Epithelial cell of esophagus (primary cell): ENCODE measurements around the gene UBE2U.

Source experiments
- DNase-seq: peaks from one replicate; pipeline ENCODE4 v3.0.0; 2010; ENCODE audit warnings: low read depth
- H3K4me3 ChIP-seq: 2 replicates; pipeline ENCODE4 v1.5.1; 2011; ENCODE audit warnings: mild to moderate bottlenecking, low read length, control low read depth
- CTCF ChIP-seq: IDR thresholded peaks from 2 replicates; pipeline ENCODE4 v1.5.1; 2011; ENCODE audit warnings: low read depth, mild to moderate bottlenecking, low read length, control low read depth, inconsistent platforms; ENCODE audit not compliant: insufficient read depth; ENCODE audit errors: missing control alignments

The UBE2U gene

GRCh38 chr1:64203420-64203819 lies at the start of gene UBE2U:
Gene UBE2U (plus strand): TSS chr1:64203623. CDS start chr1:64204051, 428 bp downstream.
- no peak for DNase-seq
- H3K4me3 ChIP-seq = no peak within 1 kb of the TSS
- TF ChIP-seq CTCF = no peak

GRCh38 chr1:64155278-64155677 lies 48.1 kb upstream of the UBE2U start:
- H3K4me3 ChIP-seq = no peak overlapping the region
- TF ChIP-seq CTCF = no peak
- no peak for DNase-seq

- DNase-seq = no peak
- no peak for TF ChIP-seq CTCF
- no peak overlapping the region for H3K4me3 ChIP-seq
Measured at GRCh38 chr1:64161357-64161941, 42.0 kb upstream of the UBE2U start.

GRCh38 chr1:64162151-64162550 lies 41.3 kb upstream of the UBE2U start:
- no peak overlapping the region for H3K4me3 ChIP-seq
- no peak for TF ChIP-seq CTCF
- no peak for DNase-seq

- no peak for TF ChIP-seq CTCF
- H3K4me3 ChIP-seq = no peak overlapping the region
- no peak for DNase-seq
Measured at GRCh38 chr1:64162804-64163203, 40.6 kb upstream of the UBE2U start.

GRCh38 chr1:64163431-64163830 lies 40.0 kb upstream of the UBE2U start:
- DNase-seq = no peak
- TF ChIP-seq CTCF = no peak
- no peak overlapping the region for H3K4me3 ChIP-seq

- H3K4me3 ChIP-seq = no peak overlapping the region
- DNase-seq = peak; percentile 38
- peak; percentile 58 for TF ChIP-seq CTCF
Measured at GRCh38 chr1:64163970-64164369, 39.5 kb upstream of the UBE2U start.
